Effector memory CD8-positive, alpha-beta T cell (primary cell): ENCODE measurements around the gene HMGCL.
A peak's percentile ranks its signal among the peaks of the same experiment; 100 is the strongest.
"Not testable (repeated sequence)": the region's sequence is repeated elsewhere in the genome, so short reads cannot be mapped to it uniquely, and the experiment has no call there.

Source experiments
- ATAC-seq: fragments of 150-1000 bp; cut with Tn5 transposase; replicated peaks from 2 replicates; pipeline ENCODE4 v1.10.0; 2021; ENCODE audit warnings: mild to moderate bottlenecking, moderate library complexity
- DNase-seq, 3 experiments: peaks; one replicate each; pipeline ENCODE4 v3.0.0; 2021
- H3K27ac Mint-ChIP-seq, 2 donors: one replicate each; pipeline ENCODE4 v1.8.0; 2022; ENCODE audit warnings: mild to moderate bottlenecking in 2 of 2, mixed read lengths in 2 of 2, moderate library complexity in 2 of 2
- H3K27me3 Mint-ChIP-seq, 2 donors: one replicate each; pipeline ENCODE4 v1.8.0; 2022; ENCODE audit warnings: mixed read lengths in 2 of 2
- H3K36me3 Mint-ChIP-seq: one replicate; pipeline ENCODE4 v1.8.0; 2022; ENCODE audit warnings: mild to moderate bottlenecking, moderate library complexity, mixed read lengths; ENCODE audit not compliant: insufficient read depth
- H3K4me1 Mint-ChIP-seq, 2 donors: one replicate each; pipeline ENCODE4 v1.8.0; 2022; ENCODE audit warnings: low read depth in 2 of 2, mixed read lengths in 2 of 2
- H3K4me3 Mint-ChIP-seq, 2 donors: one replicate each; pipeline ENCODE4 v1.8.0; 2022; ENCODE audit warnings: mild to moderate bottlenecking in 2 of 2, mixed read lengths in 2 of 2, moderate library complexity in 2 of 2
- H3K9me3 Mint-ChIP-seq, 2 donors: one replicate each; pipeline ENCODE4 v1.8.0; 2022; ENCODE audit warnings: mixed read lengths in 2 of 2
- total RNA-seq, 9 experiments: gene quantifications; one replicate each; lab custom pipeline; 2026; lab: John Stamatoyannopoulos, UW

HMGCL gene
- total RNA-seq, result 4.7 to 31.1 (median 12.9) reads per million in 9 experiments

GRCh38 chr1:23825076-23825761, at the start of gene HMGCL:
Gene HMGCL (minus strand): TSS chr1:23825429. CDS start chr1:23825415, 14 bp downstream.
- peaks cover 10% of the 10 kb centered on the region for H3K36me3 Mint-ChIP-seq
- ATAC-seq, result peak; percentile 97
- peaks cover 5 to 12% of the 10 kb centered on the region in 2 donors for H3K4me1 Mint-ChIP-seq
- H3K4me3 Mint-ChIP-seq, result peak within 1 kb of the TSS; percentile 94 to 95
- no peaks in the 10 kb centered on the region for H3K9me3 Mint-ChIP-seq
- peak; percentile 77 to 79 (median 78) for DNase-seq
- H3K27me3 Mint-ChIP-seq, result no peaks in the 10 kb centered on the region
- H3K27ac Mint-ChIP-seq, result peak within 1 kb of the TSS; percentile 97

- Mint-ChIP-seq H3K4me1 (peaks cover 12% of the 10 kb centered on the region in 2 donors), H3K27ac (no peak overlapping the region), H3K4me3 (no peak overlapping the region), H3K36me3 (peaks cover 14% of the 10 kb centered on the region), H3K9me3 (no peaks in the 10 kb centered on the region), H3K27me3 (peaks cover 0 to 20% of the 10 kb centered on the region in 2 donors)
- ATAC-seq (no peak), DNase-seq (no peak)
Observed at GRCh38 chr1:23872421-23872820, 47.2 kb upstream of the HMGCL start.

GRCh38 chr1:23869051-23869450, 43.8 kb upstream of the HMGCL start:
- DNase-seq (no peak), ATAC-seq (no peak)
- Mint-ChIP-seq H3K4me3 (peak overlapping the region; percentile 81 to 82), H3K9me3 (no peaks in the 10 kb centered on the region), H3K4me1 (peaks cover 22 to 23% of the 10 kb centered on the region in 2 donors), H3K36me3 (peaks cover 20% of the 10 kb centered on the region), H3K27me3 (peaks cover 0 to 10% of the 10 kb centered on the region in 2 donors), H3K27ac (peak overlapping the region in 1 of 2 donors; percentile 62)

- H3K27me3 Mint-ChIP-seq, result peaks cover 0 to 9% of the 10 kb centered on the region in 2 donors
- ATAC-seq (no peak), DNase-seq (no peak)
- peaks cover 22% of the 10 kb centered on the region for H3K36me3 Mint-ChIP-seq
- H3K9me3 Mint-ChIP-seq, result no peaks in the 10 kb centered on the region
- H3K4me1 Mint-ChIP-seq, result peaks cover 22 to 23% of the 10 kb centered on the region in 2 donors
- peak overlapping the region; percentile 81 to 82 for H3K4me3 Mint-ChIP-seq
- peak overlapping the region; percentile 62 to 79 for H3K27ac Mint-ChIP-seq
Observed at GRCh38 chr1:23868557-23869016, 43.4 kb upstream of the HMGCL start.

GRCh38 chr1:23867895-23868556, 42.8 kb upstream of the HMGCL start, which contains the start of gene FUCA1:
Gene FUCA1 (minus strand): TSS chr1:23868290. CDS start chr1:23868286, 4 bp downstream.
- Mint-ChIP-seq H3K27me3 (peaks cover 0 to 9% of the 10 kb centered on the region in 2 donors), H3K9me3 (no peaks in the 10 kb centered on the region), H3K4me1 (peaks cover 22 to 23% of the 10 kb centered on the region in 2 donors), H3K27ac (peak within 1 kb of the TSS; percentile 62 to 79), H3K36me3 (peaks cover 27% of the 10 kb centered on the region), H3K4me3 (peak within 1 kb of the TSS; percentile 81 to 82)
- DNase-seq (peak; percentile 94 to 95 (median 94)), ATAC-seq (peak; percentile 98)

- Mint-ChIP-seq H3K4me3 (peak overlapping the region; percentile 81 to 82), H3K27ac (peak overlapping the region; percentile 62 to 79)
- no peak for ATAC-seq
Observed at GRCh38 chr1:23867542-23867894, 42.3 kb upstream of the HMGCL start.

GRCh38 chr1:23865543-23865930, 40.3 kb upstream of the HMGCL start:
- DNase-seq (no peak), ATAC-seq (no peak)
- H3K27ac Mint-ChIP-seq, result no peak overlapping the region
- H3K36me3 Mint-ChIP-seq, result peaks cover 43% of the 10 kb centered on the region
- no peak overlapping the region for H3K4me3 Mint-ChIP-seq
- peaks cover 0 to 9% of the 10 kb centered on the region in 2 donors for H3K27me3 Mint-ChIP-seq
- H3K4me1 Mint-ChIP-seq, result peaks cover 22 to 23% of the 10 kb centered on the region in 2 donors
- no peaks in the 10 kb centered on the region for H3K9me3 Mint-ChIP-seq

More at GRCh38 chr1:23867542-23867894, 42.3 kb upstream of the HMGCL start:
- Mint-ChIP-seq H3K4me1 (peaks cover 22 to 23% of the 10 kb centered on the region in 2 donors), H3K27me3 (peaks cover 0 to 9% of the 10 kb centered on the region in 2 donors), H3K9me3 (no peaks in the 10 kb centered on the region), H3K36me3 (peaks cover 32% of the 10 kb centered on the region)
- DNase-seq, result no peak

- ATAC-seq (no peak), DNase-seq (no peak)
- Mint-ChIP-seq H3K4me1 (peaks cover 22 to 23% of the 10 kb centered on the region in 2 donors), H3K27ac (no peak overlapping the region), H3K36me3 (peaks cover 49% of the 10 kb centered on the region), H3K4me3 (no peak overlapping the region), H3K27me3 (peaks cover 0 to 9% of the 10 kb centered on the region in 2 donors), H3K9me3 (no peaks in the 10 kb centered on the region)
Observed at GRCh38 chr1:23864801-23865542, 39.7 kb upstream of the HMGCL start.

- peaks cover 57% of the 10 kb centered on the region for H3K36me3 Mint-ChIP-seq
- peaks cover 11 to 12% of the 10 kb centered on the region in 2 donors for H3K4me1 Mint-ChIP-seq
- no peaks in the 10 kb centered on the region for H3K27me3 Mint-ChIP-seq
- H3K4me3 Mint-ChIP-seq, result no peak overlapping the region
- no peaks in the 10 kb centered on the region for H3K9me3 Mint-ChIP-seq
- no peak for DNase-seq
- ATAC-seq, result no peak
- no peak overlapping the region for H3K27ac Mint-ChIP-seq
Observed at GRCh38 chr1:23862640-23863039, 37.4 kb upstream of the HMGCL start.

GRCh38 chr1:23854568-23854967, 29.3 kb upstream of the HMGCL start:
- no peaks in the 10 kb centered on the region for H3K9me3 Mint-ChIP-seq
- ATAC-seq (peak; percentile 47), DNase-seq (peak in 2 of 3 experiments; percentile 3 to 11)
- H3K4me1 Mint-ChIP-seq, result no peaks in the 10 kb centered on the region
- peak overlapping the region in 1 of 2 donors; percentile 55 for H3K27ac Mint-ChIP-seq
- no peaks in the 10 kb centered on the region for H3K27me3 Mint-ChIP-seq
- H3K36me3 Mint-ChIP-seq, result peaks cover 31% of the 10 kb centered on the region
- H3K4me3 Mint-ChIP-seq, result no peak overlapping the region

GRCh38 chr1:23853124-23853523, 27.9 kb upstream of the HMGCL start:
- not testable (repeated sequence) for H3K27me3 Mint-ChIP-seq, ATAC-seq, H3K4me1 Mint-ChIP-seq, H3K4me3 Mint-ChIP-seq, H3K27ac Mint-ChIP-seq, H3K9me3 Mint-ChIP-seq, DNase-seq
- H3K36me3 Mint-ChIP-seq, result peaks cover 31% of the 10 kb centered on the region

GRCh38 chr1:23851406-23851805, 26.2 kb upstream of the HMGCL start:
- not testable (repeated sequence) for H3K9me3 Mint-ChIP-seq, H3K27ac Mint-ChIP-seq, ATAC-seq, H3K4me1 Mint-ChIP-seq, H3K27me3 Mint-ChIP-seq, H3K4me3 Mint-ChIP-seq, DNase-seq
- peaks cover 24% of the 10 kb centered on the region for H3K36me3 Mint-ChIP-seq
